ENCODE data around the gene PMPCA.

The PMPCA gene

GRCh38 chr9:136463578-136463977, 53.1 kb downstream of the PMPCA start:
- FAIRE-seq: no peak

DNA sequence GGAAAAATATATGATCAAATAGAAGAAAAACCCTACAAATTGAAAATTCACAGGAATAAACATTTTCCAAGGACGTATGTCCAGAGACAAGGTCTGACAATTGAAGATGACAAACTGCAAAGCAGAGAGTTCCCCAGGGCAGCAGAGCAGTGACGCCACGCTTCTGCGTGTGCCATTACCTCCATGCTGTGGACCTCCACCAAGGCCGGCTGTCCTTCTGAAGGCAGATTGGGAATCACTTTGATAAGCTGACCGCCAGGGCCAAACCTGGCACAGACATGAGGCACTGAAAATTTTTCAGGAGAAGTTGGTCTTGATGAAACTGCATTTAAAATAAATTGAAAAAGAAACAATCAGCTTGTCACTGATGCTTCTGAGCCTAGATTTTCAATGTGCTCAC, 53.8 kb downstream of the PMPCA start:
- no peak for FAIRE-seq

GRCh38 chr9:136465500-136466154, 55.2 kb downstream of the PMPCA start:
- no peak for FAIRE-seq

- FAIRE-seq: no peak
Measured at GRCh38 chr9:136466155-136466541, 55.7 kb downstream of the PMPCA start.

DNA sequence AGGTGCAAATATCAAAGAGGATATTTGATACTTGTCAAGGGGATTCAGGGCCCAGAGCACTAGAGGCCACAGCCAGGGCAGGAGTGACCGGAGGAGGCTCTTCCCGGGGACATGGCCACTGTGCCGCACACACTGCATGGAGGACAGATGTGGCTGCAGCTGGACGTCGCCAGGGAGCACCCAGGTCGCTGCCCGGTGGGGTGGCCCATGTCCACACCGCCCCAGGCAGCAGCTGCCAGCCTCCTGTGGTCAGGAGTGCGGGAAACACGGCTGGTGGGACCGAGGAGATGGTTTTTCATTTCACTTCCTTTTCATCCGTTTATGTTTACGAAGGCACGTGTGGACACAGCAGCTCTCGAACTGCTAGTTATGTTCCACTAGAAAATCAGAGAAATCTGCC, 57.3 kb downstream of the PMPCA start:
- no peak for FAIRE-seq

GRCh38 chr9:136470356-136470755, 59.9 kb downstream of the PMPCA start:
- FAIRE-seq: no peak

DNA sequence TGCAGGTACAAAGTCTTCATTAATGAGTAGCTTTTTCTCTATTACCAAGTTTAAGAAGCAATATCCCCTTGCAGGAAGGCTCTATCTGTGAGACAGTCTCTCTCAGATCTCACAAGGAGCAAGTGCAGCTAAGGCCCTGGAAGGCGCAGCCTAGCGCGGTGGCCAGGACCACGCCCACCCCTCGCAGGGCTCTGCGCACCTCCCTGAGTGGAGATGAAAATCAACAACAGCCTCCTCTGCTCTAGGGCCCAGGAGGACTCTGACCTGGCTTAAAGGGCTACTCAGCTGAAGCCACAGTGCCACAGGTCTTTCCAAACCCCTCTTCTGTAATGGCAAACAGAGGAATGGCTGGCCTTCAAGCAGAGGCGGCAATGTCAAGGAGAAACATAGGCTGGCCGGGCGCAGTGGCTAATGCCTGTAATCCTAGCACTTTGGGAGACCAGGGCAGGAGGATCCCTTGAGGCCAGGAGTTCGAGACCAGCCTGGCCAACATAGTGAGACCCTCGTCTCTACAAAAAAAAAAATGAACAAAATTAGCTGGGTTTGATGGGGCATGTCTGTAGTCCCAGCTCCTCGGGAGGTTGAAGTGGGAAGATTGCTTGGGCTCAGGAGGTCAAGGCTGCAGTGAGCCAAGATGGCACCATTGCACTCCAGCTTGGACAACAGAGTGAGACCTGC, 60.5 kb downstream of the PMPCA start:
- FAIRE-seq: no peak

DNA sequence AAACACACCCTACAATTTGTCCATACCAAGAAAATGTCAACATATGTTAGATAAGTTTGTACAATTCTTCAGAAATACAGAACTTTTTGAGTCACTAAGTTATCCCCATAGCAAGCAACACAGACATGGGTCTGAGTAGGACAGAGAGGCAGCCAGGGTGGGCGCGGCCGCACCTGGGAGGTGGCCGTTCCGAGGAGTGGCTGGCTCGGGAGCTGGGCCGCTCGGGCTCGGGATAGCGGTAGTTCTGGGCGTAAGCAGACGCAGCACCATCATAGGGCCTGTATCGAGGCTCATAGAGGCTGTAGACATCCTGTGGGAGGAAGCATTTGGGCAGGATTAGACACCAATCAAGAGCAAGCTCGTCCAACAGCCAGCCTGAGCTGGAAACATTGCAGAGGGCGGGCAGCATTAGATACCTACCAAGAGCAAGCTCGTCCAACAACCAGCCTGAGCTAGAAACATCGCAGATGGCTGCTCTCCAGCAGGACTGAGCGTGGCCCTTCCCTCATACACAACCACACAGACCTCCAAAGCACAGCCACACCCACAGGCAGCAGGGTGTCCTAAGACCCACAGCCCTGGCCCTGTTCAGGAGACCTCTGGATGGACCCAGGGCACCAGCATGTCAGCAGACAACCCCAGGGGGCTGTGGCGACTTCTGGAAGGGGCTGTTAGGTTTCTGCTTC, 61.5 kb downstream of the PMPCA start:
- FAIRE-seq: no peak

DNA sequence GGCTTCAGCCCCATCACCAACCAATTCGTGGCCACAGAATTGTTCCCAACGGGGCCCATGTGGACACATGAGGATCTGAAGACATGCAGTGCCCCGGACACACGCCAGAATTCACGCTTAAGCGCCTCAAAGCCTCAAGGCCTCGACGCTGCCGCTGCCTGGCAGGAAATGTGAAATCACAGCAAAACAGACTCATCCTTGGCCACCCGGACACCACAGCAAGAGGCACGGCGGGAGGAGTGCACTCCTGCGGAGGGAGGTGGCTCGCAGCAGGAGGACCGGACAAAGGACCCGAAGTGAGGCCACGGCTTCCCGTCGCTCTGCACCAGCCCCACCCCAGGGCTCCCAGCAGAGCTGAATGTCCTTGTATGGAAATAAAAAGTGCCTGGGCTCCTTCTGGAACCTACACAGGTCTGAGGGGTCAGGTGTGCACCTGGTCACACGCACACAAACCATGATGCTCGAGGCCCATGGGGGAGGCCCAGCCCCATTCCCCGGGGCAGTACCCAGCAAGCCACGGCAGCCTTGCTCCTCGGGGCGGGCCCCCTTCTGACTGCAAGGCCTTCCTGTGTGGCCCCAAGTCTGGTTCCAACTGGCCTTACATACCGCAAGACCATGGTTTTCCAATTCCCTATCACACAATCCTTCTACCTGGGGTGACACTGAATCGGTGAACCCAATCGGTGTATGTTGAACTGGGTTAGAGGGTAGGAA, 62.3 kb downstream of the PMPCA start:
- no peak for FAIRE-seq

DNA sequence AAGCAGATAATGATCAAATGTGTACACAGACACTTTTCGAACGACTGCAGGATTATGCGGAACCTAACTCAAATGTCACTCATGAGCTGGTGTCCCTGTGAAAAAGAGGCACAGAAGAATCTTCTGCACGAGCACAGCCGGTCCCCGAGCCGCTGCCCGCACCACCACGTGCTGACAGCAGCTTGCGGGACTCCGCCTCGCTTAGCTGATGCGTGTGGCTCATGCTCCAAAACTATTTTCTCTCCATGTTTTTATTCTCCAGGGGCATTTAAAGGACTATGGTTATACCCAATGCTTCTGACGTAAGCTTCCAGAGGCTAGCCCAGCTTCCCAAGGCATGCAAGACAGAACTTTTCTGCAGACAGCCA, 62.9 kb downstream of the PMPCA start:
- FAIRE-seq: no peak
